Activated CD4-positive, alpha-beta T cell treated with anti-CD3 and anti-CD28 coated beads, Interleukin-2, amount 10 ng/mL, durations not matched to agents 7 days and 5 days (primary cell): Measurements from ENCODE around the gene FAM219A. TPM values are rescaled to one million over a fixed set of nuclear protein-coding genes. Genes with fewer than 3 reads are reported as not detected.
"Not testable (repeated sequence)": the region's sequence is repeated elsewhere in the genome, so short reads cannot be mapped to it uniquely, and the experiment has no call there.

Experiments used
- CTCF ChIA-PET: fragments of 350-600 bp; sonication (Branson Sonifier 250); formaldehyde crosslinking; loops from one replicate; lab custom pipeline; 2021; ENCODE audit warnings: antibody characterized with exemption; lab: Charles Lee
- POLR2A ChIA-PET: fragments of 350-600 bp; sonication (Branson Sonifier 250); formaldehyde crosslinking; loops from one replicate; lab custom pipeline; 2021; ENCODE audit warnings: antibody characterized with exemption; lab: Charles Lee
- DNase-seq: peaks from one replicate; pipeline ENCODE4 v3.0.0-alpha.2; 2020
- H3K27ac Mint-ChIP-seq: one replicate; pipeline ENCODE4 v1.8.0; 2021; ENCODE audit warnings: mild to moderate bottlenecking, moderate library complexity, mixed read lengths
- H3K27me3 Mint-ChIP-seq: one replicate; pipeline ENCODE4 v1.8.0; 2021; ENCODE audit warnings: mixed read lengths
- H3K36me3 Mint-ChIP-seq: one replicate; pipeline ENCODE4 v1.8.0; 2021; ENCODE audit warnings: low read depth, mixed read lengths
- H3K4me1 Mint-ChIP-seq: one replicate; pipeline ENCODE4 v1.8.0; 2021; ENCODE audit warnings: mixed read lengths
- H3K4me3 Mint-ChIP-seq: one replicate; pipeline ENCODE4 v1.8.0; 2021; ENCODE audit warnings: mild to moderate bottlenecking, moderate library complexity, mixed read lengths
- H3K9me3 Mint-ChIP-seq: one replicate; pipeline ENCODE4 v1.8.0; 2021; ENCODE audit warnings: mixed read lengths
- total RNA-seq, 2 experiments: library from RNA; stranded (reverse); gene quantifications; one replicate each; pipeline ENCODE4 v1.2.3, GENCODE V29; 2021

The FAM219A gene
- total RNA-seq, 2 experiments from 2014 or later, result 11.6 to 12.7 TPM

GRCh38 chr9:34456151-34456550 lies 2.2 kb downstream of the FAM219A start:
- Mint-ChIP-seq H3K4me3 (peak overlapping the region; percentile 89), H3K4me1 (peaks cover 58% of the 10 kb centered on the region), H3K36me3 (peaks cover 2% of the 10 kb centered on the region), H3K9me3 (no peaks in the 10 kb centered on the region), H3K27ac (no peak overlapping the region), H3K27me3 (peaks cover 13% of the 10 kb centered on the region)
- ChIA-PET POLR2A (interaction anchor here (0.6 kb wide), 1 partner anchor 110 kb away, joined by 4 read pairs; no protein-coding TSS in a partner anchor), CTCF (interaction anchor here (0.8 to 2.1 kb wide), 4 partner anchors 12 to 191 kb away, joined by 3 to 9 read pairs (median 4); partner anchors contain the start of genes GALT and RPP25L)
- no peak for DNase-seq

- Mint-ChIP-seq H3K4me1 (peaks cover 56% of the 10 kb centered on the region), H3K9me3 (no peaks in the 10 kb centered on the region), H3K4me3 (no peak overlapping the region), H3K27me3 (peaks cover 5% of the 10 kb centered on the region), H3K36me3 (peaks cover 2% of the 10 kb centered on the region), H3K27ac (no peak overlapping the region)
- CTCF ChIA-PET, result interaction anchor here (1.1 to 2.1 kb wide), 5 partner anchors 8 to 196 kb away, joined by 3 to 9 read pairs (median 3); no protein-coding TSS in a partner anchor
- POLR2A ChIA-PET, result no interaction called here
- DNase-seq, result no peak
Observed at GRCh38 chr9:34454571-34455065, 3.8 kb downstream of the FAM219A start.

- Mint-ChIP-seq H3K27me3 (no peaks in the 10 kb centered on the region), H3K4me1 (peaks cover 41% of the 10 kb centered on the region), H3K27ac (no peak overlapping the region), H3K36me3 (peaks cover 2% of the 10 kb centered on the region), H3K9me3 (no peaks in the 10 kb centered on the region), H3K4me3 (no peak overlapping the region)
- ChIA-PET CTCF (no interaction called here), POLR2A (no interaction called here)
- no peak for DNase-seq
Observed at GRCh38 chr9:34452568-34452967, 5.8 kb downstream of the FAM219A start.

GRCh38 chr9:34451545-34451944 lies 6.8 kb downstream of the FAM219A start:
- H3K9me3 Mint-ChIP-seq, result no peaks in the 10 kb centered on the region
- peaks cover 31% of the 10 kb centered on the region for H3K4me1 Mint-ChIP-seq
- H3K4me3 Mint-ChIP-seq, result no peak overlapping the region
- H3K27me3 Mint-ChIP-seq, result no peaks in the 10 kb centered on the region
- H3K36me3 Mint-ChIP-seq, result no peaks in the 10 kb centered on the region
- no peak for DNase-seq
- ChIA-PET POLR2A (interaction anchor here (0.6 kb wide), 1 partner anchor 293 kb away, joined by 3 read pairs; no protein-coding TSS in a partner anchor), CTCF (interaction anchor here (0.8 to 2.2 kb wide), 7 partner anchors 11 to 72 kb away, joined by 3 to 10 read pairs (median 4); no protein-coding TSS in a partner anchor)
- no peak overlapping the region for H3K27ac Mint-ChIP-seq

- DNase-seq, result no peak
- Mint-ChIP-seq H3K27ac (no peak overlapping the region), H3K4me3 (no peak overlapping the region), H3K36me3 (no peaks in the 10 kb centered on the region), H3K27me3 (no peaks in the 10 kb centered on the region), H3K9me3 (no peaks in the 10 kb centered on the region), H3K4me1 (peaks cover 27% of the 10 kb centered on the region)
- POLR2A ChIA-PET, result interaction anchor here (0.6 kb wide), 1 partner anchor 294 kb away, joined by 3 read pairs; no protein-coding TSS in a partner anchor
- CTCF ChIA-PET, result interaction anchor here (0.8 to 2.2 kb wide), 7 partner anchors 11 to 72 kb away, joined by 3 to 10 read pairs (median 4); no protein-coding TSS in a partner anchor
Observed at GRCh38 chr9:34451135-34451534, 7.2 kb downstream of the FAM219A start.

GRCh38 chr9:34450644-34451043 lies 7.7 kb downstream of the FAM219A start:
- H3K4me1 Mint-ChIP-seq, result peaks cover 24% of the 10 kb centered on the region
- CTCF ChIA-PET, result interaction anchor here (0.8 to 2.2 kb wide), 5 partner anchors 10 to 50 kb away, joined by 3 to 10 read pairs (median 4); no protein-coding TSS in a partner anchor
- POLR2A ChIA-PET, result no interaction called here
- H3K9me3 Mint-ChIP-seq, result no peaks in the 10 kb centered on the region
- no peak for DNase-seq
- H3K36me3 Mint-ChIP-seq, result no peaks in the 10 kb centered on the region
- no peaks in the 10 kb centered on the region for H3K27me3 Mint-ChIP-seq
- no peak overlapping the region for H3K4me3 Mint-ChIP-seq
- no peak overlapping the region for H3K27ac Mint-ChIP-seq

GRCh38 chr9:34446951-34447350 lies 11.4 kb downstream of the FAM219A start:
- Mint-ChIP-seq H3K27ac (no peak overlapping the region), H3K4me1 (peaks cover 10% of the 10 kb centered on the region), H3K27me3 (no peaks in the 10 kb centered on the region), H3K4me3 (no peak overlapping the region), H3K36me3 (no peaks in the 10 kb centered on the region), H3K9me3 (no peaks in the 10 kb centered on the region)
- POLR2A ChIA-PET, result no interaction called here
- CTCF ChIA-PET, result interaction anchor here (1.0 to 2.6 kb wide), 4 partner anchors 8 to 144 kb away, joined by 3 to 7 read pairs (median 4); no protein-coding TSS in a partner anchor
- DNase-seq, result no peak

GRCh38 chr9:34446468-34446891 lies 11.9 kb downstream of the FAM219A start:
- ChIA-PET CTCF (interaction anchor here (0.5 to 1.7 kb wide), 5 partner anchors 8 to 166 kb away, joined by 3 to 5 read pairs (median 4); no protein-coding TSS in a partner anchor), POLR2A (no interaction called here)
- Mint-ChIP-seq H3K4me1 (peaks cover 5% of the 10 kb centered on the region), H3K9me3 (no peaks in the 10 kb centered on the region), H3K36me3 (no peaks in the 10 kb centered on the region), H3K4me3 (no peak overlapping the region), H3K27me3 (no peaks in the 10 kb centered on the region), H3K27ac (no peak overlapping the region)
- no peak for DNase-seq

GRCh38 chr9:34443976-34444375 lies 14.4 kb downstream of the FAM219A start:
- DNase-seq, result no peak
- Mint-ChIP-seq H3K9me3 (no peaks in the 10 kb centered on the region), H3K27ac (no peak overlapping the region), H3K27me3 (no peaks in the 10 kb centered on the region), H3K4me3 (no peak overlapping the region), H3K4me1 (peaks cover 7% of the 10 kb centered on the region), H3K36me3 (no peaks in the 10 kb centered on the region)
- ChIA-PET POLR2A (no interaction called here), CTCF (interaction anchor here (1.0 to 2.0 kb wide), 3 partner anchors 12 to 40 kb away, joined by 3 to 9 read pairs (median 4); no protein-coding TSS in a partner anchor)

- POLR2A ChIA-PET, result no interaction called here
- DNase-seq, result no peak
- Mint-ChIP-seq H3K36me3 (no peaks in the 10 kb centered on the region), H3K27ac (no peak overlapping the region), H3K27me3 (no peaks in the 10 kb centered on the region), H3K4me3 (no peak overlapping the region), H3K4me1 (peaks cover 7% of the 10 kb centered on the region), H3K9me3 (no peaks in the 10 kb centered on the region)
- CTCF ChIA-PET, result interaction anchor here (1.2 to 2.0 kb wide), 2 partner anchors 12 to 40 kb away, joined by 3 to 9 read pairs; no protein-coding TSS in a partner anchor
Observed at GRCh38 chr9:34443533-34443932, 14.8 kb downstream of the FAM219A start.

- no peak overlapping the region for H3K27ac Mint-ChIP-seq
- ChIA-PET POLR2A (no interaction called here), CTCF (interaction anchor here (2.0 kb wide), 1 partner anchor 13 kb away, joined by 9 read pairs; no protein-coding TSS in a partner anchor)
- no peak for DNase-seq
- H3K36me3 Mint-ChIP-seq, result no peaks in the 10 kb centered on the region
- H3K9me3 Mint-ChIP-seq, result no peaks in the 10 kb centered on the region
- no peak overlapping the region for H3K4me3 Mint-ChIP-seq
- peaks cover 7% of the 10 kb centered on the region for H3K4me1 Mint-ChIP-seq
- no peaks in the 10 kb centered on the region for H3K27me3 Mint-ChIP-seq
Observed at GRCh38 chr9:34442770-34443169, 15.6 kb downstream of the FAM219A start.

- Mint-ChIP-seq H3K4me1 (peaks cover 7% of the 10 kb centered on the region), H3K9me3 (no peaks in the 10 kb centered on the region), H3K4me3 (no peak overlapping the region), H3K27me3 (no peaks in the 10 kb centered on the region), H3K27ac (no peak overlapping the region), H3K36me3 (no peaks in the 10 kb centered on the region)
- DNase-seq, result no peak
- ChIA-PET POLR2A (no interaction called here), CTCF (interaction anchor here (0.6 to 2.7 kb wide), 4 partner anchors 11 to 78 kb away, joined by 3 to 10 read pairs (median 4); no protein-coding TSS in a partner anchor)
Observed at GRCh38 chr9:34440017-34440416, 18.4 kb downstream of the FAM219A start.

- H3K27me3 Mint-ChIP-seq, H3K9me3 Mint-ChIP-seq, H3K4me3 Mint-ChIP-seq, H3K36me3 Mint-ChIP-seq, H3K4me1 Mint-ChIP-seq, H3K27ac Mint-ChIP-seq, DNase-seq: not testable (repeated sequence)
- CTCF ChIA-PET, result interaction anchor here (0.9 to 1.2 kb wide), 3 partner anchors 10 to 63 kb away, joined by 3 to 7 read pairs (median 4); no protein-coding TSS in a partner anchor
- POLR2A ChIA-PET, result interaction anchor here (0.7 kb wide), 1 partner anchor 288 kb away, joined by 3 read pairs; no protein-coding TSS in a partner anchor
Observed at GRCh38 chr9:34438465-34438864, 19.9 kb downstream of the FAM219A start.
